ENCODE data around the gene PIERCE2. TPM values are rescaled to one million over a fixed set of nuclear protein-coding genes. Genes with fewer than 3 reads are reported as not detected.

The PIERCE2 gene, protein sequence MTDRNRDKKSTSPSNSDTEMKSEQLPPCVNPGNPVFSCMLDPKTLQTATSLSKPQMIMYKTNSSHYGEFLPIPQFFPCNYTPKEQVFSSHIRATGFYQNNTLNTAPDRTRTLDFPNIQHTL
- 3.0 to 5.3 TPM (median 3.4 TPM) in 5 replicates for total RNA-seq (2022; extraction: Qiagen RNA extraction)

GRCh38 chr15:55408012-55408928 is at the start of gene PIERCE2, which contains the start of gene CCPG1:
PIERCE2 (plus strand) TSS chr15:55408495; CDS start chr15:55408769, 274 bp downstream.
CCPG1 (minus strand) TSS chr15:55408359; CDS start chr15:55389424, 18,935 bp downstream.

Other genes with a start within 250 kb of the PIERCE2 start
- gene RSL24D1, start 211.6 kb upstream of the PIERCE2 start, total RNA-seq (2022; extraction: Qiagen RNA extraction) = 89.4 to 104 TPM (median 92.9 TPM) in 5 replicates
- 8.8 to 12.1 TPM (median 12.0 TPM) in 5 replicates for gene RAB27A, start 118.7 kb upstream of the PIERCE2 start, total RNA-seq (2022; extraction: Qiagen RNA extraction)
- 20.2 to 31.1 TPM (median 24.8 TPM) in 5 replicates for gene PIGBOS1, start 89.4 kb upstream of the PIERCE2 start, total RNA-seq (2022; extraction: Qiagen RNA extraction)
- gene PIGB, start 89.3 kb upstream of the PIERCE2 start, total RNA-seq (2022; extraction: Qiagen RNA extraction) = 10.6 to 14.8 TPM (median 12.5 TPM) in 5 replicates
- gene CCPG1, start 136 bp upstream of the PIERCE2 start, total RNA-seq (2022; extraction: Qiagen RNA extraction) = 33.6 to 43.8 TPM (median 38.8 TPM) in 5 replicates
- 6.7 to 9.2 TPM (median 8.3 TPM) in 5 replicates for gene DNAAF4, start 99.7 kb downstream of the PIERCE2 start, total RNA-seq (2022; extraction: Qiagen RNA extraction)
- gene PYGO1, start 179.8 kb downstream of the PIERCE2 start, total RNA-seq (2022; extraction: Qiagen RNA extraction) = 6.0 to 7.7 TPM (median 7.1 TPM) in 5 replicates